GM19351 (cell line): ENCODE data around the gene SNAPIN.

ENCODE experiments used
- ATAC-seq: cut with Tn5 transposase; IDR thresholded peaks from one replicate; pipeline ENCODE4 v1.9.1; 2021; ENCODE audit warnings: mild to moderate bottlenecking, moderate library complexity; ENCODE audit not compliant: unreplicated experiment

The SNAPIN gene

DNA sequence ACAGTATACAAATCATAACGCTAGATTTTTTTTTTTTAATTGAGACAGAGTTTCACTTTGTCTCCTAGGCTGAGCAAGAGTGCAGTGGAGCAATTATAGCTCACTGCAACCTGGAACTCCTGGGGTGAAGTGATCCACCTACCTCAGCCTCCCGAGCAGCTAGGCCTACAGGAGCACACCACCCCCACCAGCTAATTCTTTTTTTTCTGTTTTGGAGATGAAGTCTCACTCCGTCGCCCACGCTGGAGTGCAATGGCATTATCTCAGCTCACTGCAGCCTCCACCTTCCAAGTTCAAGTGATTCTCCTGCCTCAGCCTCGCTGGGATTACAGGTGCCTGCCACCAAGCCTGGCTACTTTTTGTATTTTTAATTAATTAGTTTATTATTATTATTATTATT is 41.3 kb downstream of the SNAPIN start:
- ATAC-seq = no peak

DNA sequence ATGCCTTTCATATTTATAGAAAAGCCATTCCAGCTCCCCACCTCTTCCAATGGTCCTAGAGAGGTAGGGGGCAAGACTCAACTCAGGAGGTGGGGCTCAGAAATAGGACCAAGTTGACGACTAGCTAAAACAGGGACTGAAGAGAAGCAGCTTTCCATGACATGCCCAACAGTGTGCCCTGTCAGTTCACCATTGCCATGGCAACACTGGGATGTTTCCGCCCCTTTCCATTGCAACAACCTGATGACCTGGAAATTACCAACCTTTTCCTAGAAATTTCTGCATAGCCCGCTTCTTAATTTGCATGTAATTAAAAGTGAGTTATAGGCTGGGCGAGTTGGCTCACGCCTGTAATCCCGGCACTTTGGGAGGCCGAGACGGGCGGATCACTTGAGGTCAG is 47.0 kb downstream of the SNAPIN start:
- ATAC-seq = no peak

DNA sequence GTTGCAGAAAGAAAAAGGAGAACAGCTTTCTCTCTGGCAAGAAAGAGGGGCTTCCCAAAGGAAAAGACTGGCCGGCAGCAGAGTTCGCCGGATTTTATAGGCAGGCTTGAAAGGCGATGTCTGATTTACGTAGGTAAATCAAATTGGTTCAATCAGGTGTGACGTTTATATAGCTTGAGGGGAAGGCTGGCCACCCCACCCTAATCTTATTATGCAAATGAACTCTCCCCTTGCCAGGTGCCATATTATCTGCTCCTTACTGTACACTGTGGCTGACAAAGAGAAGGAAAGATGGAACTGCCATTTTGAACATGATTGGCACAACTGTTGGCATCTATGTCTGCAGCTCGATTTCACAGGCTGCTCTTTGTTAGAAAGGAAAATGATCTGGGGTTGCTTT is 52.5 kb downstream of the SNAPIN start:
- no peak for ATAC-seq
